SK-N-SH (cell line): ENCODE results near the gene IFNL3. TPM values are rescaled to one million over a fixed set of nuclear protein-coding genes. Genes with fewer than 3 reads are reported as not detected.

Source experiments
- CTCF ChIA-PET: fragments of 300-600, 350-600 bp; formaldehyde crosslinking; extraction: SDS; loops from one replicate; lab custom pipeline; 2021; lab: Yijun Ruan, JAX
- POLR2A ChIA-PET: fragments of 350-600 bp; sonication (Branson Sonifier 250); formaldehyde crosslinking; extraction: SDS; loops from one replicate; lab custom pipeline; 2020; ENCODE audit warnings: antibody characterized with exemption, inconsistent platforms; lab: Yijun Ruan, JAX
- DNase-seq: peaks from one replicate; pipeline ENCODE4 v3.0.0; 2012
- H2AFZ ChIP-seq: fragments of 200-600 bp; sonication (generic); 2 replicates; pipeline ENCODE4 v1.8.1; 2016; ENCODE audit warnings: antibody characterized with exemption, mild to moderate bottlenecking, low read depth
- H3F3A ChIP-seq: fragments of 200-600 bp; sonication (generic); replicated peaks from 2 replicates; pipeline ENCODE3; 2016; ENCODE audit warnings: antibody characterized with exemption, mild to moderate bottlenecking; ENCODE audit not compliant: insufficient read depth
- H3K27ac ChIP-seq, 2 experiments: fragments of 200-500 bp in 1 of 2; fragments of 200-600 bp in 1 of 2; sonication (Bioruptor generic) in 1 of 2; sonication (generic), shearing (Covaris generic) in 1 of 2; 2 replicates each; pipeline versions ENCODE4 v1.5.1 to v1.6.1; 2014 to 2016; ENCODE audit warnings: low read depth in 2 of 2, inconsistent platforms in 1 of 2, low read length in 1 of 2, mild to moderate bottlenecking in 1 of 2, mixed read lengths in 1 of 2
- H3K27me3 ChIP-seq: fragments of 200-600 bp; sonication (generic), shearing (Covaris generic); 2 replicates; pipeline ENCODE4 v1.6.1; 2016; ENCODE audit warnings: mixed run types; ENCODE audit not compliant: insufficient read depth
- H3K36me3 ChIP-seq, 2 experiments: fragments of 200-500 bp in 1 of 2; fragments of 200-600 bp in 1 of 2; sonication (Bioruptor generic) in 1 of 2; sonication (generic) in 1 of 2; replicated peaks in 1 of 2; 2 replicates each; pipeline versions ENCODE3 to v1.5.1; 2014 to 2016; ENCODE audit warnings: low read length in 1 of 2, mild to moderate bottlenecking in 1 of 2; ENCODE audit not compliant: insufficient read depth in 2 of 2, control insufficient read depth in 1 of 2
- H3K4me1 ChIP-seq, 2 experiments: fragments of 200-500 bp in 1 of 2; fragments of 200-600 bp in 1 of 2; sonication (Bioruptor generic) in 1 of 2; sonication (generic), shearing (Covaris generic) in 1 of 2; 2 replicates each; pipeline versions ENCODE4 v1.5.1 to v1.6.1; 2014 to 2016; ENCODE audit warnings: low read depth in 1 of 2, low read length in 1 of 2, mixed run types in 1 of 2; ENCODE audit not compliant: insufficient read depth in 2 of 2, control insufficient read depth in 1 of 2
- H3K4me2 ChIP-seq: fragments of 200-600 bp; sonication (generic), shearing (Covaris generic); 2 replicates; pipeline ENCODE4 v1.6.1; 2017; ENCODE audit warnings: mixed run types
- H3K4me3 ChIP-seq, 2 experiments: fragments of 200-500 bp in 1 of 2; fragments of 200-600 bp in 1 of 2; sonication (Bioruptor generic) in 1 of 2; sonication (generic), shearing (Covaris generic) in 1 of 2; 2 replicates each; pipeline versions ENCODE4 v1.5.1 to v1.8.1; 2014 to 2016; ENCODE audit warnings: low read depth in 2 of 2, inconsistent platforms in 1 of 2, low read length in 1 of 2, mild to moderate bottlenecking in 1 of 2, mixed read lengths in 1 of 2, moderate library complexity in 1 of 2
- H3K79me2 ChIP-seq: fragments of 200-600 bp; sonication (generic); 2 replicates; pipeline ENCODE4 v1.8.1; 2017; ENCODE audit warnings: mild to moderate bottlenecking; ENCODE audit not compliant: insufficient read depth
- H3K9ac ChIP-seq: fragments of 200-600 bp; sonication (generic); 2 replicates; pipeline ENCODE4 v1.6.1; 2017; ENCODE audit warnings: mixed run types
- H3K9me2 ChIP-seq: fragments of 200-600 bp; sonication (generic); 2 replicates; pipeline ENCODE4 v1.6.1; 2017; ENCODE audit warnings: mixed run types
- H3K9me3 ChIP-seq: fragments of 200-600 bp; sonication (generic); 2 replicates; pipeline ENCODE4 v1.6.1; 2017; ENCODE audit warnings: mixed run types, mild to moderate bottlenecking, moderate library complexity
- H4K20me1 ChIP-seq: fragments of 200-600 bp; sonication (generic); 2 replicates; pipeline ENCODE4 v1.6.1; 2017; ENCODE audit warnings: mild to moderate bottlenecking, mixed run types; ENCODE audit not compliant: insufficient read depth
- GATA2 ChIP-seq: sonication (generic); formaldehyde crosslinking; IDR thresholded peaks from 2 replicates; pipeline ENCODE4 v1.5.0; 2020; ENCODE audit warnings: mild to moderate bottlenecking, missing genetic modification reagents
- NFIC ChIP-seq: IDR thresholded peaks from 2 replicates; pipeline ENCODE4 v1.4.0; 2012; ENCODE audit warnings: borderline replicate concordance
- NRF1 ChIP-seq: IDR thresholded peaks from 2 replicates; pipeline ENCODE4 v1.6.1; 2012; ENCODE audit warnings: low read depth, mild to moderate bottlenecking, low read length
- RXRA ChIP-seq: IDR thresholded peaks from 2 replicates; pipeline ENCODE4 v1.4.0; 2012; ENCODE audit warnings: low read depth, mild to moderate bottlenecking, borderline replicate concordance
- SMC3 ChIP-seq: IDR thresholded peaks from 2 replicates; pipeline ENCODE4 v1.6.1; 2012; ENCODE audit warnings: low read depth, low read length, improper control_type of control experiment
- WGBS: methylation state at CpG from one replicate; pipeline ENCODE4 v1.1.6; 2017; ENCODE audit warnings: low lambda C conversion rate; 5-methylcytosine and 5-hydroxymethylcytosine counted together
- polyA plus RNA-seq, 3 experiments: library from polyadenylated mRNA; depleted of rRNA; stranded (reverse); fragments of >200 nt; gene quantifications; 2 replicates each; pipeline ENCODE4 v1.2.3, GENCODE V29; 2012
- TF ChIP-seq, protein P1 (sequence below): IDR thresholded peaks from 2 replicates; pipeline ENCODE4 v1.6.1; 2012; ENCODE audit warnings: mild to moderate bottlenecking, low read depth, low read length, moderate library complexity
- TF ChIP-seq, protein P2 (sequence below): fragments of 150-350 bp; IDR thresholded peaks from 2 replicates; pipeline ENCODE4 v1.6.1; 2016; ENCODE audit warnings: mild to moderate bottlenecking, low read depth, low read length
- TF ChIP-seq, protein P3 (sequence below): fragments of 200-600 bp; sonication (generic); IDR thresholded peaks from 2 replicates; pipeline ENCODE4 v1.6.1; 2017; ENCODE audit warnings: antibody characterized with exemption, mild to moderate bottlenecking, moderate library complexity

Gene IFNL3
- polyA plus RNA-seq, 1 of the 3 experiments (the other 2 are of a cell fraction) = not detected

DNA sequence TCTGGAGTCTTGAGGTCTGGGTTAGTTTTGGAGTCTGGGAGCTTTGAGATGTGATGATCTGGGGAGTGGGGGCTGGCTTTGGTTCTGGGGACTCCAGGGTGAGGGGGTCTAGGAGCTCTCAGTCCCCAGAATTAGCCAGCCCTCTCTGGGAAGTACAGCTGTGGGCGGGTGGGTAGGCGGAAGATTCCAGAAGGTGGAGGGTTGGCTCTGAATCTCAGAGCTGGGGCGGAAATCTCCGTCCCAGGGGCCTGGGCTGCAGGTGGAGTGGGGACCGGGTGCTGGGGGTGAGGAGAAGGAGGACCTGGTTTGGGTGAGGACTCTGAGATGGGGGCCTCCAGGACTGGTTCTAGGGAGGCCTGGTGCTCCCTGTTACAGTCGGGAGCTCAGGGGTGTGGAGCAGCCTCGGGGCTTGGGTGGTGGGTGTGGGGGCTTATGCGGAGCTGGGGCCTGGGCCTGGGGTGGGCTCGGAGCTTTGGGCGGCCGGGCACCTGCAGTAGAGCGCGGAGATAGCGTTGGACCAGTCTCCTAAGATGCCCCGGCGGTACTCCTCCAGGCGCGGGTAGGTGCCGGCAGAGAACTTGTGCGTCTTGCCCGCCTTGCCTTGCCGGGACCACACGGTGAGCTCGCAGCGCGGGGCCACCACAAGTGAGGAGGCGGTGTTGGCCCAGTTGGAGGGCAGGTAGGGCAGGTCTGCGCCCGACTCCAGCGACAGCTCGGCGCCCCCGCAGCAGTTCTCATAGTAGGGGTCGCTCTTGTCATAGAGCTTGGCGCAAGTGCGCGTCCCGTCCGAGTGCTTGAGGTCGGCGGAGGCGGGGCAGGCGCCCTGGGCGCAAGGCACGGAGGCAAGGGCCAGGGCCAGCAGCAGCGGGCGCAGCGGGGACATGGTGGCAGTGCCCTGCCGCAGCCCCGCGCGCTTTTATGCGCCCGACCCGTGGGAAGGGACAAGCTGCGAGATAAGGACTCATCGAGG is 41.1 kb downstream of the IFNL3 start, which contains the start of gene SYCN:
Gene SYCN, minus strand, starts transcription at position 892 of the 970 bp plus-strand sequence. Its CDS starts 9 bp downstream, at position 883.
- Histone ChIP-seq H3K4me1 (no peaks in the 10 kb centered on the region), H3K9me3 (no peaks in the 10 kb centered on the region), H3F3A (no peaks in the 10 kb centered on the region), H3K27ac (no peak within 1 kb of the TSS), H3K4me3 (no peak within 1 kb of the TSS), H3K27me3 (peaks cover 29% of the 10 kb centered on the region), H3K4me2 (no peak within 1 kb of the TSS), H3K9me2 (no peaks in the 10 kb centered on the region), H3K79me2 (no peaks in the 10 kb centered on the region), H3K9ac (no peak within 1 kb of the TSS), H3K36me3 (no peaks in the 10 kb centered on the region), H2AFZ (no peak within 1 kb of the TSS), H4K20me1 (no peaks in the 10 kb centered on the region)
- TF ChIP-seq NRF1 (no peak), GATA2 (CRISPR knock-in tag) (no peak), SMC3 (no peak), RXRA (no peak), NFIC (no peak)
- TF ChIP-seq, protein P1, sequence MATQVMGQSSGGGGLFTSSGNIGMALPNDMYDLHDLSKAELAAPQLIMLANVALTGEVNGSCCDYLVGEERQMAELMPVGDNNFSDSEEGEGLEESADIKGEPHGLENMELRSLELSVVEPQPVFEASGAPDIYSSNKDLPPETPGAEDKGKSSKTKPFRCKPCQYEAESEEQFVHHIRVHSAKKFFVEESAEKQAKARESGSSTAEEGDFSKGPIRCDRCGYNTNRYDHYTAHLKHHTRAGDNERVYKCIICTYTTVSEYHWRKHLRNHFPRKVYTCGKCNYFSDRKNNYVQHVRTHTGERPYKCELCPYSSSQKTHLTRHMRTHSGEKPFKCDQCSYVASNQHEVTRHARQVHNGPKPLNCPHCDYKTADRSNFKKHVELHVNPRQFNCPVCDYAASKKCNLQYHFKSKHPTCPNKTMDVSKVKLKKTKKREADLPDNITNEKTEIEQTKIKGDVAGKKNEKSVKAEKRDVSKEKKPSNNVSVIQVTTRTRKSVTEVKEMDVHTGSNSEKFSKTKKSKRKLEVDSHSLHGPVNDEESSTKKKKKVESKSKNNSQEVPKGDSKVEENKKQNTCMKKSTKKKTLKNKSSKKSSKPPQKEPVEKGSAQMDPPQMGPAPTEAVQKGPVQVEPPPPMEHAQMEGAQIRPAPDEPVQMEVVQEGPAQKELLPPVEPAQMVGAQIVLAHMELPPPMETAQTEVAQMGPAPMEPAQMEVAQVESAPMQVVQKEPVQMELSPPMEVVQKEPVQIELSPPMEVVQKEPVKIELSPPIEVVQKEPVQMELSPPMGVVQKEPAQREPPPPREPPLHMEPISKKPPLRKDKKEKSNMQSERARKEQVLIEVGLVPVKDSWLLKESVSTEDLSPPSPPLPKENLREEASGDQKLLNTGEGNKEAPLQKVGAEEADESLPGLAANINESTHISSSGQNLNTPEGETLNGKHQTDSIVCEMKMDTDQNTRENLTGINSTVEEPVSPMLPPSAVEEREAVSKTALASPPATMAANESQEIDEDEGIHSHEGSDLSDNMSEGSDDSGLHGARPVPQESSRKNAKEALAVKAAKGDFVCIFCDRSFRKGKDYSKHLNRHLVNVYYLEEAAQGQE = no peak
- TF ChIP-seq, protein P2, sequence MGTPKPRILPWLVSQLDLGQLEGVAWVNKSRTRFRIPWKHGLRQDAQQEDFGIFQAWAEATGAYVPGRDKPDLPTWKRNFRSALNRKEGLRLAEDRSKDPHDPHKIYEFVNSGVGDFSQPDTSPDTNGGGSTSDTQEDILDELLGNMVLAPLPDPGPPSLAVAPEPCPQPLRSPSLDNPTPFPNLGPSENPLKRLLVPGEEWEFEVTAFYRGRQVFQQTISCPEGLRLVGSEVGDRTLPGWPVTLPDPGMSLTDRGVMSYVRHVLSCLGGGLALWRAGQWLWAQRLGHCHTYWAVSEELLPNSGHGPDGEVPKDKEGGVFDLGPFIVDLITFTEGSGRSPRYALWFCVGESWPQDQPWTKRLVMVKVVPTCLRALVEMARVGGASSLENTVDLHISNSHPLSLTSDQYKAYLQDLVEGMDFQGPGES = no peak
- TF ChIP-seq, protein P3, sequence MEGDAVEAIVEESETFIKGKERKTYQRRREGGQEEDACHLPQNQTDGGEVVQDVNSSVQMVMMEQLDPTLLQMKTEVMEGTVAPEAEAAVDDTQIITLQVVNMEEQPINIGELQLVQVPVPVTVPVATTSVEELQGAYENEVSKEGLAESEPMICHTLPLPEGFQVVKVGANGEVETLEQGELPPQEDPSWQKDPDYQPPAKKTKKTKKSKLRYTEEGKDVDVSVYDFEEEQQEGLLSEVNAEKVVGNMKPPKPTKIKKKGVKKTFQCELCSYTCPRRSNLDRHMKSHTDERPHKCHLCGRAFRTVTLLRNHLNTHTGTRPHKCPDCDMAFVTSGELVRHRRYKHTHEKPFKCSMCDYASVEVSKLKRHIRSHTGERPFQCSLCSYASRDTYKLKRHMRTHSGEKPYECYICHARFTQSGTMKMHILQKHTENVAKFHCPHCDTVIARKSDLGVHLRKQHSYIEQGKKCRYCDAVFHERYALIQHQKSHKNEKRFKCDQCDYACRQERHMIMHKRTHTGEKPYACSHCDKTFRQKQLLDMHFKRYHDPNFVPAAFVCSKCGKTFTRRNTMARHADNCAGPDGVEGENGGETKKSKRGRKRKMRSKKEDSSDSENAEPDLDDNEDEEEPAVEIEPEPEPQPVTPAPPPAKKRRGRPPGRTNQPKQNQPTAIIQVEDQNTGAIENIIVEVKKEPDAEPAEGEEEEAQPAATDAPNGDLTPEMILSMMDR = no peak
- ChIA-PET POLR2A (no interaction called here), CTCF (interaction anchor here (0.8 to 2.1 kb wide), 6 partner anchors 8 to 124 kb away, joined by 3 to 6 read pairs (median 4); no protein-coding TSS in a partner anchor)
- WGBS = 43% methylated on average over 17 of the region's 57 CpGs
- peak; percentile 49 for DNase-seq
